Measurements from ENCODE around the gene MVB12B. TPM values are rescaled to one million over a fixed set of nuclear protein-coding genes. Genes with fewer than 3 reads are reported as not detected.

Gene MVB12B
- total RNA-seq, 1 donor from 2014 or later = 37.5 TPM

- no peak for DNase-seq (ENCODE audit: low spot score)
Measured at GRCh38 chr9:126494264-126494663, 167.6 kb downstream of the MVB12B start.

DNA sequence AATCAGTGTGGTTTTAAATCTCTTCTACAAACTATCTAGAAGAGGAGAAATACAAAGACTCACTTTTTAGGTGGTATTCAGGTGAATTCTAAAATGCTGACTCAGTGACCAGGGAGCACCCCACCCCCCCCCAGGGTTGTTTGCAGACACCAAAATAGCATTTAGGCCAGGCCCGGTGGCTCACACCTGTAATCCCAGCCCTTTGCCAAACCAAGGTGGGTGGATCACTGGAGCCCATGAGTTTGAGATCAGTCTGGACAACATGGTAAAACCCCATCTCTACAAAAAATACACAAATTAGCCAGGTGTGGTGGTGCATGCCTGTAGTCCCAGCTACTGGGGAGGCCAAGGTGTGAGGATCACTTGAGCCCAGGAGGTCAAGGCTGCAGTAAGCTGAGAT lies 168.1 kb downstream of the MVB12B start:
- no peak for DNase-seq (ENCODE audit: low spot score)

DNA sequence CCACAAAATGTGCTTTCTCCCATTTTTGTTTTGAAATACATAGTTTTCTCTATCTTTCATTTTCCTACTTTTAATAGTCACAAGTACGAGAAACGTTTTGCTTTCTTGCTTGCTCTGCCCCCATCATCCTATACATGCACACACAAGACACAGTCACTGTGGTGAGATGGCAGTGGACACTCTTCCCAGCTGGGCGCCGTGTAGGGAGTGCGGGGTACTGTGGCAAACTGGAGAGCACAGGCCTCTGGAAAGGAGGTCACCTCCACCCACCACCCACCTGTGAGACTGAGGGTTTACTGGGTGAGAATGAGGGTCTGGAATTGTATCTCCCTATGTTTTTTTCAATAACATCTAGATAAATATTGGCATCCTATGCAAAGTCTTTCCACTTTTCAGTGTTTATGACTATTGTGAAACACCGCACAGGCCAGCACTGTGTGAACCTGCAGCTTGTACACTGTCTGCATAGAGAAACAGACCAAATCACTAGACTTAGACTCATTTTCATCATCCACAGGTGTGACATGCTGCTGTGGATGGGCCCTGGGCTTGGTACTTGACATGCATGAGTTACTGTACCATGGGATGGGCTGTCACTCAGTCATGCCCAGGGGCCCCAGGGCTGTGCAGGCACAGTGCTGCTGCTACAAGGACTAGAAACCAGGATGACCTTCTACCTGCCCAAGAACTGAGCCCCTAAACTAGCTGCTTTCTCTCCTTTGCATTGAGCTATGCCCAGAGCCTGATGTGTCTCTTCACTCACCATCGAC lies 169.0 kb downstream of the MVB12B start:
- DNase-seq (ENCODE audit: low spot score) = no peak

DNA sequence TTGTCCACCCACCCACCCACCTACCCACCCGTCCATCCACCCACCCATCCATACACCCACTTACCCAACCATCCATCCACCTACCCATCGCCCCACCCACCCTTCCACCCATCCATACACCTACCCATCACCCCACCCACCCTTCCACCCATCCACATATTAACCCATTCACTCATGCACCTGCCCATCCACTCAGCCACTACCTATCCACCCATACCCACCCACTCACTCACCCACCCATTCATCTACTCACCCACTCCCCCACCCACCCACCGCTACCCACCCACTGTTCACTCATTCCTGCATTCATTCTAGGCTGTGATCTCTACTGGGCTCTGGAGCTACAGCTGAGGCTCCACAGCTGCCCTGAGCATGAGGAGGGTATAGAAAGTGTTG lies 169.6 kb downstream of the MVB12B start:
- no peak for DNase-seq (ENCODE audit: low spot score)

DNA sequence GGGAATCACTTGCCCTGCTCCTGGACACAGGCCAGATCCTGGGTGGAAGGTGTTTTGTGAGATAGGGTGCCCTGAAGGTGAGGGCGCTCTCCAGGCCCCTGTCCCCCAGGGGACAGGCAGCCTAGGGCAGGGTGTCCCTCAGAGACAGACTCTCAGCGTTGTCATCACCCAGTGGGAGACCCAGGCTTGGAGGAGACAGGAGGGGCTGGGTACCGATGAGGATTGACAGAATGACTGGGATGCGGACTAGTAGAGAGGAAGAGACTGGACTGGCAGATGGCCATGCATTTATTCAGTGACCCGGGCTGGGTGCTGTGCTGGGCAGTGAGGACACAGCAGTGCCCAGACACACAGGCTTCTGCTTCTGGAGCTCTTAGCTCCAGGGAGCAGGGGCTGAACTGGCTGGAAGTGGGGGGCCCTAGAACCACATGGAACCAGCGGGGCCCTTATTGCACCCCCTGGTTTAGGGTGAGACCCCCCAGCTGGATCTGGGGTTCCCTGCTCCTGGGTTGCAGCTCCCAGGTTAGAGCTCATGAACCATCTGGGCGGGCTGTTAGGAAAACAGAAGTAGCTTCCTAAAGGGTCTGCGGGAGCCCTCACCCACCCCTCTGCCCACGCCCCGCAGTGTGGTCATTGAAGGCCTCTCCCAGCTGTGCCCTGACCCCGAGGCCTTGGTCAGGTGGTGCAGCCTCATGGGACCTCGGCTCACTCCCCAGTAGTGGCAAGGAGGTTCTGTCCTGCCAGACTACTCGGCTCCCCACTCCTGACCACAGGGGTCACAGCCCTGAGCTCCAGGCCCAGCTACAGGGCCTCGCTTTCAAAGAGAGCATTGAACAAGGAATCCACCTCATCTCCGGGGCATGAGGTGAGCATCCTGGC lies 170.4 kb downstream of the MVB12B start:
- no peak for DNase-seq (ENCODE audit: low spot score)

- no peak for DNase-seq (ENCODE audit: low spot score)
Measured at GRCh38 chr9:126497660-126498275, 171.1 kb downstream of the MVB12B start.

DNA sequence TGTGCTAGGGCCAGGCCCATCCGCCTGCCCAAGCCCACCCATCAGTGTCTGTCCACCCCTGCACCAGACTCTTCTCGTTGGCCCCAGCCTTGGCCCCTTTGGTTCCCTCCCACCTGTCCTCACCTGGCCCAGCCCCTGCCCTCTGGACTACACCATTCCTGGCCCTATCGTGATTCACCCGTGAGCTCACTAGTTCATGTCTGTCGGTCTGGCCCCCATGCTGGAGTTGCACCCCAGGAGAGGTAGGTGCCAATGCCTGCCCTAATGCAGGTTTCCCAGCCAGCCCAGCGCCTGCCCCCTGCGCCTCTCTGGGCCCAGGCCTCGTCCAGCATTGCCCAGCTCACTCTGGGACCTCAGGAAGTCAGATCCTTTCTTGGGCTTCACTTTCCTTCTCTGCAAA lies 171.7 kb downstream of the MVB12B start:
- DNase-seq (ENCODE audit: low spot score) = no peak

- DNase-seq (ENCODE audit: low spot score) = no peak
Measured at GRCh38 chr9:126499005-126499910, 172.6 kb downstream of the MVB12B start.

DNA sequence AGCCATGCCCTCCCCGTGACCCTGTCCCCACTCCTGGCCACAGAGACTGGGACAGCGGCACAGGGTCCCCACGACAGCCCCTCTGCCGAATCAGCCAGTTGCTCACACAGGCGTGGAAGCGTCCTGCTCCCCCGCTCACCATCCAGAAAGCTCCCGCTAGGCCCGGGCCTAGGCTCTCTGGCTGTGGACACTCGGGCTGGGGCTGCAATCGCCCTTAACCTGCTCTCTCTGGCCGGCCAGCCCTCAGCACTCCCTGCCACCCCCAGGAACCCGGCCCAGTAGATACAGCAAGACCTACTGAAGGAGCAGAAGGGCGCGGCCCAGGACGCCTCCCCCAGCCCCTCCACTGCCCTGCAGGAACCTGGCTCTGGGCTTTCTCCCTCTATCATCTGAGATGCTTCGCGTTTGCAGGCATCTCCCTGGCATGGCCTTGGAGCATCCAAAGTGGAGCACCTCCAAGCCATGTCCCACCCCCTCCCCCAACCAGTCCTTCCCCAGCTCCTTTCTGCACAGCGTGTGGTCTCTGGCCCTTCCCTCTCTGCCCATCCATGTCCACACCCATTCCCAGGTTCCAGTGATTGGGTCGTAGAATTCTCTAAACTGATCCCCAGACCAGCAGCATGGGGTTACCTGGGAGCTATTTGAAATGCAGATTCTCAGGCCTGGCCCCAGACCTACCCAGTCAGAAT lies 173.4 kb downstream of the MVB12B start:
- no peak for DNase-seq (ENCODE audit: low spot score)

GRCh38 chr9:126500600-126501382 lies 174.2 kb downstream of the MVB12B start:
- DNase-seq (ENCODE audit: low spot score) = peak; percentile 75

GRCh38 chr9:126501383-126502331 lies 175.0 kb downstream of the MVB12B start:
- DNase-seq (ENCODE audit: low spot score) = no peak

- DNase-seq (ENCODE audit: low spot score) = no peak
Measured at GRCh38 chr9:126502417-126503332, 176.0 kb downstream of the MVB12B start.

- DNase-seq (ENCODE audit: low spot score) = no peak
Measured at GRCh38 chr9:126503333-126504085, 176.9 kb downstream of the MVB12B start.

- no peak for DNase-seq (ENCODE audit: low spot score)
Measured at GRCh38 chr9:126504086-126504976, 177.7 kb downstream of the MVB12B start.

GRCh38 chr9:126504977-126505455 lies 178.4 kb downstream of the MVB12B start:
- no peak for DNase-seq (ENCODE audit: low spot score)
